ENCODE data around the gene RFC2. TPM values are rescaled to one million over a fixed set of nuclear protein-coding genes. Genes with fewer than 3 reads are reported as not detected.

The RFC2 gene
- total and polyA plus RNA-seq, 2 of the 8 experiments (the other 6 are each of a cell fraction or from before 2014, with no cell fraction given), result 52.9 to 85.4 TPM

DNA sequence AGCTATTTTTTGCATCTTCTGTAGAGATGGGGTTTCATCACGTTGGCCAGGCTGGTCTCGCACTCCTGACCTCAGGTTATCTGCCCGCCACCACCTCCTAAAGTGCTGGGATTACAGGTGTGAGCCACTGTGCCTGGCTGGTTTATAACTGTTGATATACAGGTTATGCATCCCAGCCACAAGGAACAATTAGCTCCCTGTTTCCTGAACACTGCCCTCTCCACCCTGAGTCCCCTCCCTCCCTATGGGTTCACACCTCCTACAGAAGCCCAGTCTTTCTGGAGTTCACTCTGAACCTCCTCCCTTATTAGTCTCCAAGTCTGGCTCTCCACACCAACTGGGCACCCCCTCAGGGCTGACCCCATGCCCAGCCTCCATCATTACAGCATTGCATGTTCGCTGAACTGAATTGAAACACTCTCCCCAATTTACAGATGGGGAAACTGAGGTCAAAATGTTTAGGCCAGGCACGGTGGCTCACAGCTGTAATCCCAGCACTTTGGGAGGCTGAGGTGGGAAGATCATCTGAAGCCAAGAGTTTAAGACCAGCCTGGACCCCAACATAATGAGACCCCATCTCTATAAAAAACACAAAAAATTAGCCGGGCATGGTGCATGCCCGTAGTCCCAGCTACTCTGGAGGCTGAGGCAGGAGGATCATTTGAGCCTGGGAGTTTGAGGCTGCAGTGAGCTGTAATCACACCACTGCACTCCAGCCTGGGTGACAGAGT lies 33.3 kb upstream of the RFC2 start (continued):
- no peak for TF ChIP-seq HDAC2 (IDR thresholded peaks at IDR 0.05; ENCODE audit: borderline replicate concordance in 1 of 2, low read depth in 2 of 2, low read length in 2 of 2)
- no peak for TF ChIP-seq BRCA1 (IDR thresholded peaks at IDR 0.05; ENCODE audit: low read depth, low read length)
- no peak for TF ChIP-seq FOSL1 (IDR thresholded peaks at IDR 0.05; ENCODE audit: insufficient read depth, low read depth, low read length)
- no peak for TF ChIP-seq GTF2F1 (IDR thresholded peaks at IDR 0.05; ENCODE audit: borderline replicate concordance, low read depth, low read length)
- TF ChIP-seq, protein P1, sequence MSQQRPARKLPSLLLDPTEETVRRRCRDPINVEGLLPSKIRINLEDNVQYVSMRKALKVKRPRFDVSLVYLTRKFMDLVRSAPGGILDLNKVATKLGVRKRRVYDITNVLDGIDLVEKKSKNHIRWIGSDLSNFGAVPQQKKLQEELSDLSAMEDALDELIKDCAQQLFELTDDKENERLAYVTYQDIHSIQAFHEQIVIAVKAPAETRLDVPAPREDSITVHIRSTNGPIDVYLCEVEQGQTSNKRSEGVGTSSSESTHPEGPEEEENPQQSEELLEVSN (IDR thresholded peaks at IDR 0.05), result no peak
- no peak for TF ChIP-seq CREB1 (IDR thresholded peaks at IDR 0.05)
- TF ChIP-seq NRF1 (IDR thresholded peaks at IDR 0.05; ENCODE audit: low read depth, low read length), result no peak
- TF ChIP-seq RXRA (IDR thresholded peaks at IDR 0.05; ENCODE audit: insufficient read depth, low read depth, low read length), result no peak
- TF ChIP-seq TEAD4 (IDR thresholded peaks at IDR 0.05; ENCODE audit: low read depth, low read length), result no peak

Data from H1 (cell line).